Astrocyte (in vitro differentiated cells and primary cell): ENCODE results near the gene OR2A2. TPM values are rescaled to one million over a fixed set of nuclear protein-coding genes. Genes with fewer than 3 reads are reported as not detected.

Experiments used
- DNase-seq: peaks from one replicate; pipeline ENCODE4 v3.0.0-alpha.2; 2010; ENCODE audit warnings: low read depth
- FAIRE-seq: peaks from 2 replicates; lab custom pipeline; 2011; peaks lifted over from hg19 to GRCh38; lab: Jason Lieb, UNC
- H2AFZ ChIP-seq: 2 replicates; pipeline ENCODE4 v1.6.0; 2012; ENCODE audit warnings: low read depth, low read length, inconsistent platforms
- H3K27ac ChIP-seq: 2 replicates; pipeline ENCODE4 v1.5.1; 2011; ENCODE audit warnings: low read depth, low read length, inconsistent platforms
- H3K27me3 ChIP-seq: 2 replicates; pipeline ENCODE4 v1.6.0; 2011; ENCODE audit warnings: low read length, inconsistent platforms; ENCODE audit not compliant: insufficient read depth
- H3K36me3 ChIP-seq: 2 replicates; pipeline ENCODE4 v1.5.1; 2011; ENCODE audit warnings: low read length, inconsistent platforms; ENCODE audit not compliant: insufficient read depth
- H3K4me1 ChIP-seq: 2 replicates; pipeline ENCODE4 v1.5.1; 2011; ENCODE audit warnings: low read length, inconsistent platforms; ENCODE audit not compliant: insufficient read depth
- H3K4me2 ChIP-seq: 2 replicates; pipeline ENCODE4 v1.6.0; 2012; ENCODE audit warnings: low read length, inconsistent platforms
- H3K4me3 ChIP-seq: 2 replicates; pipeline ENCODE4 v1.5.1; 2011; ENCODE audit warnings: low read depth, mild to moderate bottlenecking, low read length, inconsistent platforms; ENCODE audit not compliant: insufficient read depth
- H3K79me2 ChIP-seq: 2 replicates; pipeline ENCODE4 v1.6.0; 2012; ENCODE audit warnings: mild to moderate bottlenecking, low read length, inconsistent platforms; ENCODE audit not compliant: insufficient read depth
- H3K9ac ChIP-seq: 2 replicates; pipeline ENCODE4 v1.6.0; 2012; ENCODE audit warnings: mild to moderate bottlenecking, low read length, inconsistent platforms
- H3K9me3 ChIP-seq: 2 replicates; pipeline ENCODE4 v1.5.1; 2012; ENCODE audit warnings: low read depth, mild to moderate bottlenecking, low read length, inconsistent platforms; ENCODE audit not compliant: insufficient read depth
- H4K20me1 ChIP-seq: 2 replicates; pipeline ENCODE4 v1.6.0; 2012; ENCODE audit warnings: low read length, inconsistent platforms; ENCODE audit not compliant: insufficient read depth
- H3K27ac Mint-ChIP-seq: one replicate; pipeline ENCODE4 v1.8.0; 2021; ENCODE audit warnings: mild to moderate bottlenecking, mixed read lengths; ENCODE audit not compliant: unreplicated experiment
- H3K27me3 Mint-ChIP-seq: one replicate; pipeline ENCODE4 v1.8.0; 2021; ENCODE audit warnings: low read depth, mixed read lengths; ENCODE audit not compliant: unreplicated experiment
- H3K36me3 Mint-ChIP-seq: one replicate; pipeline ENCODE4 v1.8.0; 2021; ENCODE audit warnings: low read depth, mixed read lengths; ENCODE audit not compliant: unreplicated experiment
- H3K4me1 Mint-ChIP-seq: one replicate; pipeline ENCODE4 v1.8.0; 2021; ENCODE audit warnings: low read depth, mixed read lengths; ENCODE audit not compliant: unreplicated experiment
- H3K4me3 Mint-ChIP-seq: one replicate; pipeline ENCODE4 v1.8.0; 2021; ENCODE audit warnings: mild to moderate bottlenecking, moderate library complexity, mixed read lengths; ENCODE audit not compliant: unreplicated experiment
- H3K9me3 Mint-ChIP-seq: one replicate; pipeline ENCODE4 v1.8.0; 2021; ENCODE audit warnings: mild to moderate bottlenecking, mixed read lengths; ENCODE audit not compliant: unreplicated experiment
- CTCF ChIP-seq: IDR thresholded peaks from 2 replicates; pipeline ENCODE4 v1.5.1; 2011; ENCODE audit warnings: low read depth, mild to moderate bottlenecking, inconsistent platforms, low read length, moderate library complexity; ENCODE audit not compliant: insufficient read depth
- EZH2 ChIP-seq: IDR thresholded peaks from 2 replicates; pipeline ENCODE4 v1.6.1; 2012; ENCODE audit warnings: mild to moderate bottlenecking, low read length, inconsistent platforms; ENCODE audit not compliant: insufficient read depth
- total RNA-seq: library from RNA; stranded (reverse); gene quantifications from 2 replicates; pipeline ENCODE4 v1.2.1, GENCODE V29; 2021

The OR2A2 gene
- total RNA-seq, 1 donor from 2014 or later = not detected

GRCh38 chr7:144134116-144134515, 24.7 kb downstream of the OR2A2 start:
- no peak overlapping the region for H3K27ac ChIP-seq
- no peaks in the 10 kb centered on the region for H3K36me3 Mint-ChIP-seq
- peaks cover 3% of the 10 kb centered on the region for H3K27me3 Mint-ChIP-seq
- no peaks in the 10 kb centered on the region for H3K79me2 ChIP-seq
- H3K4me3 Mint-ChIP-seq = no peak overlapping the region
- no peaks in the 10 kb centered on the region for H3K9me3 ChIP-seq
- DNase-seq (no peak), FAIRE-seq (no peak)
- TF ChIP-seq EZH2 = no peak
- no peak for TF ChIP-seq CTCF
- no peaks in the 10 kb centered on the region for H3K27me3 ChIP-seq
- H3K9ac ChIP-seq = no peak overlapping the region
- H3K4me1 ChIP-seq = no peaks in the 10 kb centered on the region
- no peak overlapping the region for H2AFZ ChIP-seq
- no peak overlapping the region for H3K27ac Mint-ChIP-seq
- no peaks in the 10 kb centered on the region for H3K9me3 Mint-ChIP-seq
- H4K20me1 ChIP-seq = no peaks in the 10 kb centered on the region
- no peaks in the 10 kb centered on the region for H3K4me1 Mint-ChIP-seq
- no peaks in the 10 kb centered on the region for H3K36me3 ChIP-seq
- H3K4me2 ChIP-seq = no peak overlapping the region
- H3K4me3 ChIP-seq = no peak overlapping the region

- Histone ChIP-seq H3K9me3 (no peaks in the 10 kb centered on the region), H3K36me3 (no peaks in the 10 kb centered on the region), H2AFZ (no peak overlapping the region), H3K9ac (no peak overlapping the region), H3K27me3 (no peaks in the 10 kb centered on the region), H4K20me1 (no peaks in the 10 kb centered on the region), H3K79me2 (no peaks in the 10 kb centered on the region), H3K4me2 (no peak overlapping the region), H3K4me1 (no peaks in the 10 kb centered on the region), H3K4me3 (no peak overlapping the region), H3K27ac (no peak overlapping the region)
- Mint-ChIP-seq H3K36me3 (no peaks in the 10 kb centered on the region), H3K27ac (no peak overlapping the region), H3K4me1 (no peaks in the 10 kb centered on the region), H3K4me3 (no peak overlapping the region), H3K9me3 (no peaks in the 10 kb centered on the region), H3K27me3 (no peaks in the 10 kb centered on the region)
- FAIRE-seq (no peak), DNase-seq (no peak)
- TF ChIP-seq EZH2 (no peak), CTCF (no peak)
Measured at GRCh38 chr7:144137501-144137900, 28.1 kb downstream of the OR2A2 start.

- Mint-ChIP-seq H3K36me3 (no peaks in the 10 kb centered on the region), H3K9me3 (peaks cover 3% of the 10 kb centered on the region), H3K4me3 (no peak overlapping the region), H3K4me1 (no peaks in the 10 kb centered on the region), H3K27ac (no peak overlapping the region), H3K27me3 (no peaks in the 10 kb centered on the region)
- Histone ChIP-seq H2AFZ (no peak overlapping the region), H3K9me3 (peaks cover 1% of the 10 kb centered on the region), H3K4me2 (no peak overlapping the region), H3K27me3 (no peaks in the 10 kb centered on the region), H3K4me3 (no peak overlapping the region), H3K79me2 (no peaks in the 10 kb centered on the region), H3K9ac (no peak overlapping the region), H3K4me1 (no peaks in the 10 kb centered on the region), H3K36me3 (no peaks in the 10 kb centered on the region), H4K20me1 (no peaks in the 10 kb centered on the region), H3K27ac (no peak overlapping the region)
- DNase-seq (no peak), FAIRE-seq (no peak)
- TF ChIP-seq CTCF = no peak
- TF ChIP-seq EZH2 = no peak
Measured at GRCh38 chr7:144142187-144142586, 32.8 kb downstream of the OR2A2 start.
